Stimulated activated CD4-positive, alpha-beta T cell treated with anti-CD3 and anti-CD28 coated beads, Interleukin-2, amount 100 ng/mL, for 4 hours (primary cell): ENCODE data around the gene BEST4.
"Not testable (repeated sequence)": the region's sequence is repeated elsewhere in the genome, so short reads cannot be mapped to it uniquely, and the experiment has no call there.

Experiments used
- DNase-seq: peaks from one replicate; pipeline ENCODE4 v3.0.0-alpha.2; 2020; ENCODE audit warnings: low read depth

BEST4 gene

GRCh38 chr1:44788120-44788860, at the start of gene BEST4:
Gene BEST4 (minus strand): TSS chr1:44788170. CDS start chr1:44787705, 465 bp downstream.
- no peak for DNase-seq

DNA sequence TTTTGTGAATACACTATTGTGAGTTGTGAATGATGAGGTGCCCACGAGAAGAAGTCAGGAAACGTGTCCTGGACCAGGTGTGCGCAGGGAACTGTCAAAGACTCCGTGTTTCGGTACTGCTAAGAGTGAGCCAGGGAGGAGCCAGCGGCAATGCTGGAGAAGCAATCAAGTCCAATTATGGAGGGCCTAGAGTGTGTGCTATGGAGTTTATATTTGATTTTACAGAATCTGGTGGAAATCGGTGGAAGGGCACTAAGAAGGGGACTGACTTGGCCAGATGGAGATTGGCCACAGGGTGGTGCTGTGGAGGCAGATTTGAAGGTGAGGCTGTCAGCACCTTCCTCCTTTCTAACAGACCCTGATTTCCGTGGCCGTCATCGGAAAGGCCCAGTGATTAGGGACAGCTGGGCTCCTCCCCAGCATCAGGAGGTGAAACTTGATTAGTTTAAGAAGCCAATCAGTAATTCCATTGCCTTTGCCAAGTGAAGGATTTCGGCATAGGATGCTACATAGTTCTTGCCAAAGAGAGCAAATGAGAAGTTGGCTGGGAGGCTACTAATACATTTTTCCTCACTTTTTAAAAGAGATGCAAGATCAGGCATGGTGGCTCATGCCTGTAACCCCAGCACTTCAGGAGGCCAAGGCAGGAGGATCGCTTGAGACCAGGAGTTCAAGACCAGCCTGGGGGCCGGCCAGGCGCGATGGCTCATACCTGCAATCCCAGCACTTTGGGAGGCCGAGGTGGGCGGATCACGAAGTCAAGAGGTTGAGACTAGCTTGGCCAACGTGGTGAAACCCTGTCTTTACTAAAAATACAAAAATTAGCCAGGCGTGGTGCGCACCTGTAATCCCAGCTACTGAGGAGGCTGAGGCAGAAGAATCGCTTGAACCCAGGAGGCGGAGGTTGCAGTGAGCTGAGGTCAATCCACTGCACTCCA, 48.0 kb upstream of the BEST4 start:
- DNase-seq = peak; percentile 78

DNA sequence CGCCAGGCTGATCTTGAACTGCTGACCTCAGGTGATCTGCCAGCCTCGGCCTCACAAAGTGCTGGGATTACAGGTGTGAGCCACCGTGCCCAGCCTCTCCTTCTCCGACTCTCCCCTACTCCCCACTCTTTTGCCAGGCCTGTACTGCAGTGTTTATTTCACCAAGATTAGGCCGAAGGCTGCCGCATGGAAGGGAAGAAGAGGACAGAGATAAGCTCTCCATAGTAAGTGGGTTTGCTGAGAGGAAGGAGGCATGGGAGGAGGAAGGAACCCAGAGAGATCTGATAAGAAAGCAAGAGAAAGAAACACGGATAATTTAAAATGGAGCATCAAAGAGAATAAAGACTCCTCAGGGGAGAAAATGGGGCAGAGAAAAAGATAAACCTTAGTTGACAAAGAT, 46.4 kb upstream of the BEST4 start:
- no peak for DNase-seq

GRCh38 chr1:44832056-44832705, 44.2 kb upstream of the BEST4 start:
- DNase-seq = no peak

- no peak for DNase-seq
Observed at GRCh38 chr1:44831516-44831915, 43.5 kb upstream of the BEST4 start.

DNA sequence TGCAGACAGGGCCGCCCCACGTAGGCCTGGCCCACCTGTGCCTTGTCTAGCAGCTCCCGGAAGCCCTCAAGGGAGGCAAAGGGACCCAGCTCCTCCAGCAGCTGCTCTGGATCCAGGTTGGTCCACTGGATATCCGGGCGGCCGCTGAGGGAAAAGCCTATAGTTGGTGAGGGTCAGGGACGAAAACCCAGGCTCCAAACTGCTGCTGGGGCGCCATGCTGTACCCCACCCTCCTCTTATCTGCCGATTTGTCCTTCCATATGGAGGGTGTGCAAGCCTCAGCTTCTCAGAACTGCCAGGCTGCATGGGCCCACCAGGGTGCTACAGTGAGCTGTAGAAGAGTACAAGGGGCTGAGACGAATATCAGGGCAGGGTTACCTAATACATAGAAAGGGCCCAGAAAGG, 42.9 kb upstream of the BEST4 start:
- no peak for DNase-seq

- no peak for DNase-seq
Observed at GRCh38 chr1:44829506-44830384, 41.8 kb upstream of the BEST4 start.

- DNase-seq = no peak
Observed at GRCh38 chr1:44828841-44829440, 41.0 kb upstream of the BEST4 start.

- DNase-seq = no peak
Observed at GRCh38 chr1:44828003-44828651, 40.2 kb upstream of the BEST4 start.

- DNase-seq = no peak
Observed at GRCh38 chr1:44827197-44828002, 39.4 kb upstream of the BEST4 start.

DNA sequence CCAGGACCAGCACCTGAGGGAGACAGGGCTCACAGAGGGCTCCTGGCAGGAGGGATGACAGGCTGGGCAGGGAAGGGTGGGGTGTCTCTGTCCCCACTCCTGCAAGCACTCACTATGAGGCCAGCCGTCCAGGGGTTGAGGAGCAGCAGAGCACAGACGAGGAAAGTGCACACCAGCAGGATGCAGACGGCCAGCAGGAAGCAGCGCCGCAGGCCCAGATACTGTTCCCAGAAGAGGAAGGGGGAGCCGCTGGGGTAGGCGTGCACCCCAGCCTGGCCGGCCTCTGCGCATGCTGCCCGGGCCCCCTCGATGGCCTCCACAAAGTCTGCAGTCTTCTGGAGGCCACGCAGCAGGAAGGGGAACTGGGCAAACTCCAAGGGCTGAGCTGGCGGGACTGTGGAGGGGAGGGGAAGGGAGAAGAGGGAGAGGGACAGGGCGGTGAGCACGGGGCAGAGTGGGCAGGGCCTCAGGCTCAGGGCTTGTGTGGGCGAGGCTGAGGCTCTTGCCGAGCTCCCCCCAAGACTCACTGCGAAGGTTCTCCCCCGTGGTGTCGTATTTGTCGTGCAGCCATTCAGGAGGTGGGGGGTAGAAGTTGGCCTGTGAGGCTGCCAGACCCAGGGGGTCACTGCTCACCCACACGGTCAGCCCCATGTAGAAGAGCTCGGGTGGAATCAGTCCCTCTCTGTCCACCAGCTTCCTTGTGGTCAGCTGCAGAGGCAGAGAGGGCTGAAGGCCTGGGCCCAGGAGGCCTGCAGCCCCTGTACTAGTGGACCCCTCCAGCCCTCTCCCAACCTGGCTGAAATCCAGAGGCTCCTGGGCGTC, 38.6 kb upstream of the BEST4 start:
- DNase-seq = no peak

DNA sequence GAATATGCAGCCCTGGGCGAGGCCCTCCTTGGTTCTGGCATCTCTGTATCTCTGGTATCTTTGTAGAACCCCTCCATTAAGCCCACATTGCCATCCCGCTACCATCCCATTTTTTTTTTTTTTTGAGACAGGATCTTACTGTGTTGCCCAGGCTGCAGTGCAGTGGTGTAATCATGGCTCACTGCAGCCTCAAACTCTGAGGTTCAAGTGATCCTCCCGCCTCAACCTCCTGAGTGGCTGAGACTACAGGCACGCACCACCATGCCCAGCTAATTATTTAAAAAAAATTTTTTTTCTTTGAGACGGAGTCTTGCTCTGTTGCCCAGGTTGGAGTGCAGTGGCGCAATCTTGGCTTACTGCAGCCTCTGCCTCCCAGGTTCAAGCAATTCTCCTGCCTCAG, 36.4 kb upstream of the BEST4 start:
- DNase-seq = not testable (repeated sequence)

DNA sequence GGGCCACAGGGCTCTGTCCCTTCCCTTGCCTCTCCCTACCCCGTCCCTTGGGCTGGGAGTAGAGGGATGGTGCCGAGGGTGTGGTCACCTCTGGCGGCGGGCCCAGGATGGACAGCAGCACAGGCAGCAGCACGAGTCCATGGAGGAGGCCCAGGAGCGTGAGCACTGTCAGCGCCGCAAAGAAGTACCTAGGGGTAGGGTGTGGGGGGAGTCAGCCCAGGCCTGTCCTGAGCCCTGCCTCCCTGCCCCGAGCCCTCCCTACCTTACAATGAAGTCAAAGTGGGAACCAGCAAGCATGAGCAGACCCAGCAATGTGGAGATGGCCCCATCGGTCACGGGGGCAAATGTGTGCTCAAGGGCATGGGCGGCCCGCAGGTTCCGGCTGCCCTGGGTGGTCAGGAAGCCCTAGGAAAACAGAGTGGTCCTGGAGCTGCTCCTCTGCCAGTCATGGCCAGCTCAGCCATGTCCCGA, 35.0 kb upstream of the BEST4 start:
- DNase-seq = no peak

DNA sequence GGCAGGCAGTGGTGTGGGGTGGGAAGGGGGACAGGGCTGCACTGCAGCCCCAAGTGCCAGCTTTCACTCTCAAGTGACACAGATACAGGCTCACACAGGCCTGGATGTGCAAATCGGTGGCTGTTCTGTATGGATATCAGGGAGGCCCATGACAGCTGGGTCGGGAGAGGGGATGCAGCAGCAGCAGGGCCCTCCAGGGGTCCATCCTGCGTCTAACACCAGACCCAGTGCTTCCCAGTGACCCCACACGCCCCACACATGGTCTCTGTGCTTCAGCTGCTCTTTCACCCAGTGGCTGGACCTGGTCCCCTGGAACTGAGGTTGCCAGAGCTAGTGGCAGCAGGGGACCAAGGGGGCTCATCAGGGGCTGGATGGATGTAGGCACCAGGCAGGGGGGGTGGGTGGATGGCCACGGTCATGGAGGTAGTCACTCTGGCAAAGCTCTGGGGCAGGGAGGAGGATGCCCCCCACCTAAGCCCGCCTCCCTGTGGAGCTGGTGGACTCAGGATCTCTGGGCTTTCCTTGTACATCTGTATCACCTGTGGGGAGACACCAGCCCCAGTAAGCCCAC, 34.2 kb upstream of the BEST4 start:
- DNase-seq = no peak

GRCh38 chr1:44821240-44821715, 33.3 kb upstream of the BEST4 start:
- DNase-seq = no peak

DNA sequence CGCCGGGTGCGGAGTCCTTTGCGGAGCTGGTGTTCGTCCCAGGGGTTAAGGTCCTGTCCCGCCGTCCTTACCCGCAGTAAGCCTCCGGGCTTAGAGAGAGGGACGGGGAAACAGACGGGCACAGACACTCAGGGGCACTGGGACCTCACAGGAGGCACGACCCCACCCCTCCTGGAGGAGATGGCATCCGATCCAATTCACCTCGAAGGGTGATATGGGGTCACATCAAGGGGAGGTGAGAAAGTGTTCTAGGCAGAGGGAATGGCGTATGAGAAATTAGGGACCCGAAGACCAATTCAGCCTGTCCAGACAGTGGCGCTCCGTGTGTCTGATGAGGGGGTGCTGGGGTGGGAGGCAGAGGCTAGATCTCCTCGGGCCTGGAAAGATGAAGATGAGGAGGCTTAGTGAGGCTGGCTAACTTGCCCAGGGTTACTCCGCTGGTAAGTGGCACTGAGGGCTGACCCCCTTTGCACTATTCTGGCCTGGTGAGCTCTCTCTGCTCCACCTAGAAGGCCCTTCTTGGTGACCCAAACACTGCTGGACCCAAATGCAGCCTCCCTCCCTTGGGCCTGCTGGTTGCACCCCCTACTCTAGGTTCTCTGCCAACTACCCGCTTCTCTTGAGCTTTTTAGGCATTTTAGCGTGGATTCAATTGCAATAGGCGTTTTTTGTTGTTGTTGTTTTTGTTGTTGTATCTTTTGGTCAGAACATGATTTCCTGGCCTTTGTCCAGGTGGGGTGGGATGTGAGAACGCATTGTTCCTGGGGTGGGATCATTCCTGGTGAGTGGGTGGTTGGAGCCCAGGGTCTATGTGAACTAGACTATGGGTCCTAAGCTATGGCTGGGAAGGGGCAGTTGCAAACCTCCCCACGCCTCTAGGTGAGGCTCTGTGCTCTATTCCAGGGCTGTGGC, 32.6 kb upstream of the BEST4 start:
- no peak for DNase-seq
